Effector memory CD8-positive, alpha-beta T cell (primary cell): ENCODE measurements around the gene SLC7A11.
"Not testable (repeated sequence)": the region's sequence is repeated elsewhere in the genome, so short reads cannot be mapped to it uniquely, and the experiment has no call there.

ENCODE experiments used
- ATAC-seq: fragments of 150-1000 bp; cut with Tn5 transposase; replicated peaks from 2 replicates; pipeline ENCODE4 v1.10.0; 2021; ENCODE audit warnings: mild to moderate bottlenecking, moderate library complexity
- DNase-seq, 3 experiments: peaks; one replicate each; pipeline ENCODE4 v3.0.0; 2021
- H3K27ac Mint-ChIP-seq, 2 donors: one replicate each; pipeline ENCODE4 v1.8.0; 2022; ENCODE audit warnings: mild to moderate bottlenecking in 2 of 2, mixed read lengths in 2 of 2, moderate library complexity in 2 of 2
- H3K27me3 Mint-ChIP-seq, 2 donors: one replicate each; pipeline ENCODE4 v1.8.0; 2022; ENCODE audit warnings: mixed read lengths in 2 of 2
- H3K36me3 Mint-ChIP-seq: one replicate; pipeline ENCODE4 v1.8.0; 2022; ENCODE audit warnings: mild to moderate bottlenecking, moderate library complexity, mixed read lengths; ENCODE audit not compliant: insufficient read depth
- H3K4me1 Mint-ChIP-seq, 2 donors: one replicate each; pipeline ENCODE4 v1.8.0; 2022; ENCODE audit warnings: low read depth in 2 of 2, mixed read lengths in 2 of 2
- H3K4me3 Mint-ChIP-seq, 2 donors: one replicate each; pipeline ENCODE4 v1.8.0; 2022; ENCODE audit warnings: mild to moderate bottlenecking in 2 of 2, mixed read lengths in 2 of 2, moderate library complexity in 2 of 2
- H3K9me3 Mint-ChIP-seq, 2 donors: one replicate each; pipeline ENCODE4 v1.8.0; 2022; ENCODE audit warnings: mixed read lengths in 2 of 2

SLC7A11 gene

GRCh38 chr4:138217567-138217966, 24.6 kb downstream of the SLC7A11 start:
- no peaks in the 10 kb centered on the region for H3K4me1 Mint-ChIP-seq
- DNase-seq, result no peak
- H3K27ac Mint-ChIP-seq, result no peak overlapping the region
- H3K4me3 Mint-ChIP-seq, result no peak overlapping the region
- H3K27me3 Mint-ChIP-seq, result no peaks in the 10 kb centered on the region
- no peak for ATAC-seq
- no peaks in the 10 kb centered on the region for H3K36me3 Mint-ChIP-seq
- H3K9me3 Mint-ChIP-seq, result no peaks in the 10 kb centered on the region

- Mint-ChIP-seq H3K27me3 (no peaks in the 10 kb centered on the region), H3K27ac (no peak overlapping the region), H3K36me3 (no peaks in the 10 kb centered on the region), H3K4me1 (no peaks in the 10 kb centered on the region), H3K9me3 (no peaks in the 10 kb centered on the region), H3K4me3 (no peak overlapping the region)
- DNase-seq (no peak), ATAC-seq (no peak)
These were observed 25.8 kb downstream of the SLC7A11 start for GRCh38 chr4:138216272-138216867.

- not testable (repeated sequence) for ATAC-seq, H3K36me3 Mint-ChIP-seq, H3K9me3 Mint-ChIP-seq, H3K27me3 Mint-ChIP-seq, H3K4me3 Mint-ChIP-seq, H3K27ac Mint-ChIP-seq, DNase-seq, H3K4me1 Mint-ChIP-seq
These were observed 31.6 kb downstream of the SLC7A11 start for GRCh38 chr4:138210576-138210975.

- no peak for DNase-seq
- H3K27ac Mint-ChIP-seq, result no peak overlapping the region
- no peak for ATAC-seq
- H3K9me3 Mint-ChIP-seq, result peaks cover 2 to 6% of the 10 kb centered on the region in 2 donors
- H3K4me3 Mint-ChIP-seq, result no peak overlapping the region
- no peaks in the 10 kb centered on the region for H3K4me1 Mint-ChIP-seq
- H3K36me3 Mint-ChIP-seq, result no peaks in the 10 kb centered on the region
- no peaks in the 10 kb centered on the region for H3K27me3 Mint-ChIP-seq
These were observed 33.1 kb downstream of the SLC7A11 start for GRCh38 chr4:138209094-138209493.

- no peak overlapping the region for H3K4me3 Mint-ChIP-seq
- H3K27ac Mint-ChIP-seq, result no peak overlapping the region
These were observed 36.5 kb downstream of the SLC7A11 start for GRCh38 chr4:138205531-138206233.

GRCh38 chr4:138204507-138204906, 37.6 kb downstream of the SLC7A11 start:
- no peaks in the 10 kb centered on the region for H3K4me1 Mint-ChIP-seq
- H3K4me3 Mint-ChIP-seq, result no peak overlapping the region
- DNase-seq (no peak), ATAC-seq (no peak)
- H3K27me3 Mint-ChIP-seq, result no peaks in the 10 kb centered on the region
- H3K27ac Mint-ChIP-seq, result no peak overlapping the region
- H3K9me3 Mint-ChIP-seq, result peaks cover 2% of the 10 kb centered on the region in 2 donors
- H3K36me3 Mint-ChIP-seq, result no peaks in the 10 kb centered on the region

More at GRCh38 chr4:138205531-138206233, 36.5 kb downstream of the SLC7A11 start:
- DNase-seq, result no peak
- Mint-ChIP-seq H3K27me3 (no peaks in the 10 kb centered on the region), H3K36me3 (no peaks in the 10 kb centered on the region), H3K4me1 (no peaks in the 10 kb centered on the region), H3K9me3 (peaks cover 2 to 6% of the 10 kb centered on the region in 2 donors)
- no peak for ATAC-seq

GRCh38 chr4:138202686-138203085, 39.5 kb downstream of the SLC7A11 start:
- Mint-ChIP-seq H3K4me1 (no peaks in the 10 kb centered on the region), H3K36me3 (no peaks in the 10 kb centered on the region), H3K4me3 (no peak overlapping the region), H3K27ac (no peak overlapping the region), H3K9me3 (no peaks in the 10 kb centered on the region), H3K27me3 (no peaks in the 10 kb centered on the region)
- DNase-seq (no peak), ATAC-seq (no peak)

- no peaks in the 10 kb centered on the region for H3K9me3 Mint-ChIP-seq
- no peaks in the 10 kb centered on the region for H3K36me3 Mint-ChIP-seq
- no peak overlapping the region for H3K27ac Mint-ChIP-seq
- H3K27me3 Mint-ChIP-seq, result no peaks in the 10 kb centered on the region
- DNase-seq (no peak), ATAC-seq (no peak)
- no peaks in the 10 kb centered on the region for H3K4me1 Mint-ChIP-seq
- H3K4me3 Mint-ChIP-seq, result no peak overlapping the region
These were observed 41.9 kb downstream of the SLC7A11 start for GRCh38 chr4:138200236-138200590.

GRCh38 chr4:138199568-138200235, 42.4 kb downstream of the SLC7A11 start:
- no peak for ATAC-seq
- Mint-ChIP-seq H3K4me3 (no peak overlapping the region), H3K27ac (no peak overlapping the region), H3K27me3 (no peaks in the 10 kb centered on the region), H3K36me3 (no peaks in the 10 kb centered on the region), H3K4me1 (no peaks in the 10 kb centered on the region), H3K9me3 (no peaks in the 10 kb centered on the region)
- DNase-seq, result no peak

GRCh38 chr4:138196153-138196552, 46.0 kb downstream of the SLC7A11 start:
- Mint-ChIP-seq H3K4me1 (no peaks in the 10 kb centered on the region), H3K4me3 (no peak overlapping the region), H3K27ac (no peak overlapping the region), H3K9me3 (peaks cover 0 to 2% of the 10 kb centered on the region in 2 donors), H3K36me3 (no peaks in the 10 kb centered on the region), H3K27me3 (no peaks in the 10 kb centered on the region)
- DNase-seq (no peak), ATAC-seq (no peak)

- H3K9me3 Mint-ChIP-seq, result peaks cover 0 to 3% of the 10 kb centered on the region in 2 donors
- DNase-seq (no peak), ATAC-seq (no peak)
- H3K4me3 Mint-ChIP-seq, result no peak overlapping the region
- no peaks in the 10 kb centered on the region for H3K27me3 Mint-ChIP-seq
- H3K27ac Mint-ChIP-seq, result no peak overlapping the region
- H3K4me1 Mint-ChIP-seq, result no peaks in the 10 kb centered on the region
- H3K36me3 Mint-ChIP-seq, result no peaks in the 10 kb centered on the region
These were observed 48.2 kb downstream of the SLC7A11 start for GRCh38 chr4:138193963-138194362.

GRCh38 chr4:138192113-138192512, 50.0 kb downstream of the SLC7A11 start:
- no peak overlapping the region for H3K27ac Mint-ChIP-seq
- peaks cover 0 to 3% of the 10 kb centered on the region in 2 donors for H3K9me3 Mint-ChIP-seq
- no peaks in the 10 kb centered on the region for H3K36me3 Mint-ChIP-seq
- H3K4me3 Mint-ChIP-seq, result no peak overlapping the region
- no peaks in the 10 kb centered on the region for H3K4me1 Mint-ChIP-seq
- ATAC-seq, result no peak
- DNase-seq, result no peak
- H3K27me3 Mint-ChIP-seq, result no peaks in the 10 kb centered on the region

GRCh38 chr4:138190452-138190858, 51.7 kb downstream of the SLC7A11 start:
- H3K27ac Mint-ChIP-seq, result no peak overlapping the region
- no peak for DNase-seq
- H3K36me3 Mint-ChIP-seq, result no peaks in the 10 kb centered on the region
- H3K27me3 Mint-ChIP-seq, result no peaks in the 10 kb centered on the region
- no peak overlapping the region for H3K4me3 Mint-ChIP-seq
- no peaks in the 10 kb centered on the region for H3K4me1 Mint-ChIP-seq
- ATAC-seq, result no peak
- peaks cover 0 to 5% of the 10 kb centered on the region in 2 donors for H3K9me3 Mint-ChIP-seq

GRCh38 chr4:138189206-138189605, 52.9 kb downstream of the SLC7A11 start:
- no peak overlapping the region for H3K27ac Mint-ChIP-seq
- peaks cover 0 to 5% of the 10 kb centered on the region in 2 donors for H3K9me3 Mint-ChIP-seq
- H3K27me3 Mint-ChIP-seq, result no peaks in the 10 kb centered on the region
- DNase-seq (no peak), ATAC-seq (no peak)
- H3K4me3 Mint-ChIP-seq, result no peak overlapping the region
- no peaks in the 10 kb centered on the region for H3K36me3 Mint-ChIP-seq
- no peaks in the 10 kb centered on the region for H3K4me1 Mint-ChIP-seq
